H9 (cell line): ENCODE results near the gene OLIG2. TPM values are rescaled to one million over a fixed set of nuclear protein-coding genes. Genes with fewer than 3 reads are reported as not detected.

Experiments used
- DNase-seq: peaks from one replicate; pipeline ENCODE4 v3.0.0-alpha.2; 2017
- H2AFZ ChIP-seq: one replicate; pipeline ENCODE4 v1.6.1; 2013; ENCODE audit warnings: mild to moderate bottlenecking, low read length, control low read depth, moderate library complexity
- H2AK5ac ChIP-seq: 2 replicates; pipeline ENCODE4 v1.6.1; 2013; ENCODE audit warnings: low read length, control low read depth, mixed read lengths; ENCODE audit not compliant: insufficient read length
- H2BK120ac ChIP-seq: one replicate; pipeline ENCODE4 v1.6.1; 2013; ENCODE audit warnings: low read depth, mild to moderate bottlenecking, low read length, control low read depth, inconsistent platforms; ENCODE audit not compliant: poor library complexity, severe bottlenecking
- H2BK12ac ChIP-seq: 2 replicates; pipeline ENCODE4 v1.6.1; 2013; ENCODE audit warnings: low read length, control low read depth, mixed read lengths, low read depth; ENCODE audit not compliant: insufficient read length
- H2BK15ac ChIP-seq: 2 replicates; pipeline ENCODE4 v1.6.1; 2013; ENCODE audit warnings: low read depth, low read length, control low read depth
- H2BK20ac ChIP-seq: one replicate; pipeline ENCODE4 v1.6.1; 2013; ENCODE audit warnings: low read depth, mild to moderate bottlenecking, low read length, control low read depth, inconsistent platforms; ENCODE audit not compliant: poor library complexity, severe bottlenecking
- H2BK5ac ChIP-seq: 2 replicates; pipeline ENCODE4 v1.6.1; 2013; ENCODE audit warnings: low read length, control low read depth, mixed read lengths; ENCODE audit not compliant: insufficient read length
- H3K14ac ChIP-seq: 2 replicates; pipeline ENCODE4 v1.6.1; 2013; ENCODE audit warnings: low read length, control low read depth; ENCODE audit not compliant: insufficient read depth
- H3K18ac ChIP-seq: 2 replicates; pipeline ENCODE4 v1.6.1; 2013; ENCODE audit warnings: low read depth, mild to moderate bottlenecking, mixed read lengths, low read length, control low read depth; ENCODE audit not compliant: insufficient read length
- H3K23ac ChIP-seq: 2 replicates; pipeline ENCODE4 v1.6.1; 2013; ENCODE audit warnings: low read length, control low read depth, mixed read lengths, low read depth; ENCODE audit not compliant: insufficient read length
- H3K23me2 ChIP-seq: 2 replicates; pipeline ENCODE4 v1.6.1; 2013; ENCODE audit warnings: low read depth, mild to moderate bottlenecking, mixed read lengths, low read length, control low read depth; ENCODE audit not compliant: insufficient read length, poor library complexity, severe bottlenecking
- H3K27ac ChIP-seq: 2 replicates; pipeline ENCODE4 v1.5.1; 2013; ENCODE audit warnings: low read length, control low read depth, mixed read lengths, low read depth; ENCODE audit not compliant: insufficient read length
- H3K27me3 ChIP-seq: 2 replicates; pipeline ENCODE4 v1.6.1; 2013; ENCODE audit warnings: low read length, control low read depth, inconsistent platforms; ENCODE audit not compliant: insufficient read depth
- H3K4ac ChIP-seq: 2 replicates; pipeline ENCODE4 v1.6.1; 2013; ENCODE audit warnings: low read depth, mild to moderate bottlenecking, control low read depth, inconsistent platforms, low read length, moderate library complexity
- H3K4me1 ChIP-seq: 2 replicates; pipeline ENCODE4 v1.6.1; 2013; ENCODE audit warnings: low read length, control low read depth, inconsistent platforms; ENCODE audit not compliant: insufficient read depth
- H3K4me2 ChIP-seq: 2 replicates; pipeline ENCODE4 v1.6.1; 2013; ENCODE audit warnings: low read length, control low read depth, mixed read lengths; ENCODE audit not compliant: insufficient read length, insufficient read depth
- H3K56ac ChIP-seq: 2 replicates; pipeline ENCODE4 v1.6.1; 2013; ENCODE audit warnings: low read depth, mild to moderate bottlenecking, mixed read lengths, low read length, control low read depth; ENCODE audit not compliant: insufficient read length
- H3K79me1 ChIP-seq: 2 replicates; pipeline ENCODE4 v1.6.1; 2013; ENCODE audit warnings: low read depth, mild to moderate bottlenecking, moderate library complexity, low read length, control low read depth, inconsistent platforms; ENCODE audit not compliant: insufficient read depth, poor library complexity, severe bottlenecking
- H3K79me2 ChIP-seq: 2 replicates; pipeline ENCODE4 v1.6.1; 2013; ENCODE audit warnings: low read length, control low read depth, inconsistent platforms; ENCODE audit not compliant: insufficient read depth
- H3K9ac ChIP-seq: 2 replicates; pipeline ENCODE4 v1.6.1; 2013; ENCODE audit warnings: low read length, control low read depth, mixed read lengths; ENCODE audit not compliant: insufficient read length; ENCODE audit errors: extremely low read depth
- H3K9me3 ChIP-seq: one replicate; pipeline ENCODE4 v1.6.1; 2013; ENCODE audit warnings: low read depth, low read length, inconsistent platforms; ENCODE audit not compliant: control insufficient read depth
- H3T11ph ChIP-seq: one replicate; pipeline ENCODE4 v1.6.1; 2013; ENCODE audit warnings: mild to moderate bottlenecking, low read length, control low read depth, inconsistent platforms
- H4K20me1 ChIP-seq: one replicate; pipeline ENCODE4 v1.6.1; 2013; ENCODE audit not compliant: control insufficient read depth, insufficient read length, insufficient read depth
- H4K5ac ChIP-seq: 2 replicates; pipeline ENCODE4 v1.6.1; 2013; ENCODE audit warnings: low read depth, mild to moderate bottlenecking, mixed read lengths, low read length, control low read depth; ENCODE audit not compliant: insufficient read length
- H4K8ac ChIP-seq: replicated peaks from 2 replicates; pipeline ENCODE4 v1.6.1; 2013; ENCODE audit warnings: low read length, control low read depth, mixed read lengths, low read depth; ENCODE audit not compliant: insufficient read length
- H4K91ac ChIP-seq: 2 replicates; pipeline ENCODE4 v1.6.1; 2013; ENCODE audit warnings: low read depth, mild to moderate bottlenecking, moderate library complexity, mixed read lengths, low read length, control low read depth; ENCODE audit not compliant: insufficient read length
- H3K27ac Mint-ChIP-seq, 3 experiments: 2 replicates in 2 of 3; 3 replicates in 1 of 3; pipeline ENCODE4 v1.8.0; 2020 to 2021; ENCODE audit warnings: mixed read lengths in 3 of 3, mild to moderate bottlenecking in 1 of 3, moderate library complexity in 1 of 3
- H3K27me3 Mint-ChIP-seq: 2 replicates; pipeline ENCODE4 v1.8.0; 2021; ENCODE audit warnings: low read depth, mild to moderate bottlenecking, moderate library complexity, mixed read lengths
- H3K36me3 Mint-ChIP-seq, 3 experiments: 2 replicates in 2 of 3; 3 replicates in 1 of 3; pipeline ENCODE4 v1.8.0; 2020 to 2021; ENCODE audit warnings: low read depth in 3 of 3, mixed read lengths in 3 of 3; ENCODE audit not compliant: insufficient read depth in 1 of 3
- H3K4me1 Mint-ChIP-seq, 2 experiments: 2 replicates each; pipeline ENCODE4 v1.8.0; 2020; ENCODE audit warnings: mixed read lengths in 2 of 2
- H3K4me3 Mint-ChIP-seq, 2 experiments: 2 replicates in 1 of 2; 3 replicates in 1 of 2; pipeline ENCODE4 v1.8.0; 2020 to 2021; ENCODE audit warnings: mild to moderate bottlenecking in 2 of 2, mixed read lengths in 2 of 2, moderate library complexity in 1 of 2
- H3K9me3 Mint-ChIP-seq, 2 experiments: 2 replicates in 1 of 2; 3 replicates in 1 of 2; pipeline ENCODE4 v1.8.0; 2020; ENCODE audit warnings: mild to moderate bottlenecking in 2 of 2, mixed read lengths in 2 of 2, moderate library complexity in 1 of 2
- WGBS: extraction: QIAGEN DNeasy Blood & Tissue Kit; methylation state at CpG from one replicate; pipeline ENCODE4 v1.1.7; 2013; ENCODE audit warnings: missing lambda C conversion rate, low lambda C conversion rate, mixed read lengths; ENCODE audit not compliant: insufficient read length; ENCODE audit errors: extremely low coverage; 5-methylcytosine and 5-hydroxymethylcytosine counted together
- total RNA-seq: library from RNA; stranded (reverse); gene quantifications from 2 replicates; pipeline ENCODE4 v1.2.1, GENCODE V29; 2021
- TF ChIP-seq, protein P1 (sequence below): fragments of 200-600 bp; sonication (generic); conservative IDR thresholded peaks from 3 replicates; pipeline ENCODE4 v1.8.0; 2021; ENCODE audit warnings: antibody characterized with exemption, mild to moderate bottlenecking

The OLIG2 gene
- total RNA-seq, 1 experiment from 2014 or later = 1.4 TPM

DNA sequence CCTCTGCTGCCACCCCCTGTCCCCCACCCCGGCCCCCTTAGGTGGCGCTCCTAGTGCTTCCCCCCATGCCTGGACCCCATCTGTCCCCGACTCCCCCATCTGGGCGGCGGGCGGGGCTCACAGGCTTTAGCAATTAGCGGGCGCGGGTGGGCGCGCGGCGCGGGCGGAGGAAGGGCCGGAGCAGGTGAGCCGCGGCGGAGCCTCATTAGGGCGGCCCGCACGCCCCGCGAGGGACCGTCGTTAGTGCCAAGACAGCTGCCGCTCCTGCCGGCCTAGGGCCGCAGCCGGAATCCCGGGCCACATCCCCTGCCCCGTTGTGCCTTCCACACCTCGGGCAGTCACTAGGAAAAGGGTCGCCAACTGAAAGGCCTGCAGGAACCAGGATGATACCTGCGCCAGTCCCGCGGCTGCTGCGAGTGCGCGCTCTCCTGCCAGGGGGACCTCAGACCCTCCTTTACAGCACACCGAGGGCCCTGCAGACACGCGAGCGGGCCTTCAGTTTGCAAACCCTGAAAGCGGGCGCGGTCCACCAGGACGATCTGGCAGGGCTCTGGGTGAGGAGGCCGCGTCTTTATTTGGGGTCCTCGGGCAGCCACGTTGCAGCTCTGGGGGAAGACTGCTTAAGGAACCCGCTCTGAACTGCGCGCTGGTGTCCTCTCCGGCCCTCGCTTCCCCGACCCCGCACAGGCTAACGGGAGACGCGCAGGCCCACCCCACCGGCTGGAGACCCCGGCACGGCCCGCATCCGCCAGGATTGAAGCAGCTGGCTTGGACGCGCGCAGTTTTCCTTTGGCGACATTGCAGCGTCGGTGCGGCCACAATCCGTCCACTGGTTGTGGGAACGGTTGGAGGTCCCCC is 7.6 kb downstream of the OLIG2 start:
- WGBS = no CpG with 5 or more reads among the region's 76 CpGs
- H3K4me1 Mint-ChIP-seq = peaks cover 30 to 55% of the 10 kb centered on the region in 2 experiments

More for the DNA sequence above, 7.6 kb downstream of the OLIG2 start:
- H3K4me2 ChIP-seq = peak overlapping the region; percentile 4
- H2BK20ac ChIP-seq = no peak overlapping the region
- H2AK5ac ChIP-seq = no peak overlapping the region
- no peaks in the 10 kb centered on the region for H3K9me3 ChIP-seq
- H3K14ac ChIP-seq = no peak overlapping the region
- Mint-ChIP-seq H3K9me3 (no peaks in the 10 kb centered on the region; a peak in 1 of 5 replicates), H3K4me3 (peak overlapping the region in 1 of 2 experiments; percentile 9; a peak in 1 of 5 replicates), H3K36me3 (peaks cover 0 to 2% (median 0%) of the 10 kb centered on the region in 3 experiments; a peak in 1 of 7 replicates), H3K27ac (no peak overlapping the region), H3K27me3 (peaks cover 91% of the 10 kb centered on the region)
- peaks cover 3% of the 10 kb centered on the region for H3K23me2 ChIP-seq
- no peaks in the 10 kb centered on the region for H3K79me1 ChIP-seq
- H3K27me3 ChIP-seq = peaks cover 72% of the 10 kb centered on the region
- peaks cover 12% of the 10 kb centered on the region; the same call in 1 of the 2 replicates for H3K4me1 ChIP-seq
- no peak overlapping the region for H3K18ac ChIP-seq
- H3T11ph ChIP-seq = no peak overlapping the region
- no peak overlapping the region for H4K5ac ChIP-seq
- no peak overlapping the region for H3K27ac ChIP-seq
- no peak overlapping the region for H4K91ac ChIP-seq
- H4K8ac ChIP-seq = no peak overlapping the region
- no peak overlapping the region for H3K23ac ChIP-seq
- no peak for DNase-seq
- H3K79me2 ChIP-seq = no peaks in the 10 kb centered on the region
- no peak overlapping the region for H2BK120ac ChIP-seq
- H2AFZ ChIP-seq = no peak overlapping the region
- no peak overlapping the region for H3K4ac ChIP-seq
- TF ChIP-seq, protein P1, sequence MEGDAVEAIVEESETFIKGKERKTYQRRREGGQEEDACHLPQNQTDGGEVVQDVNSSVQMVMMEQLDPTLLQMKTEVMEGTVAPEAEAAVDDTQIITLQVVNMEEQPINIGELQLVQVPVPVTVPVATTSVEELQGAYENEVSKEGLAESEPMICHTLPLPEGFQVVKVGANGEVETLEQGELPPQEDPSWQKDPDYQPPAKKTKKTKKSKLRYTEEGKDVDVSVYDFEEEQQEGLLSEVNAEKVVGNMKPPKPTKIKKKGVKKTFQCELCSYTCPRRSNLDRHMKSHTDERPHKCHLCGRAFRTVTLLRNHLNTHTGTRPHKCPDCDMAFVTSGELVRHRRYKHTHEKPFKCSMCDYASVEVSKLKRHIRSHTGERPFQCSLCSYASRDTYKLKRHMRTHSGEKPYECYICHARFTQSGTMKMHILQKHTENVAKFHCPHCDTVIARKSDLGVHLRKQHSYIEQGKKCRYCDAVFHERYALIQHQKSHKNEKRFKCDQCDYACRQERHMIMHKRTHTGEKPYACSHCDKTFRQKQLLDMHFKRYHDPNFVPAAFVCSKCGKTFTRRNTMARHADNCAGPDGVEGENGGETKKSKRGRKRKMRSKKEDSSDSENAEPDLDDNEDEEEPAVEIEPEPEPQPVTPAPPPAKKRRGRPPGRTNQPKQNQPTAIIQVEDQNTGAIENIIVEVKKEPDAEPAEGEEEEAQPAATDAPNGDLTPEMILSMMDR = no peak
- no peaks in the 10 kb centered on the region for H4K20me1 ChIP-seq
- H2BK12ac ChIP-seq = no peak overlapping the region
- no peak overlapping the region for H2BK15ac ChIP-seq
- no peak overlapping the region for H2BK5ac ChIP-seq
- no peak overlapping the region for H3K9ac ChIP-seq
- H3K56ac ChIP-seq = no peak overlapping the region
